Activated CD4-positive, alpha-beta T cell treated with anti-CD3 and anti-CD28 coated beads, Interleukin-2, amount 50 U/mL, for 16 hours (primary cell): ENCODE data around the gene MRPL2.

Experiments used
- DNase-seq: peaks from one replicate; pipeline ENCODE4 v3.0.0-alpha.2; 2020

Gene MRPL2

GRCh38 chr6:43059168-43060033 is at the start of gene MRPL2, which contains the start of gene KLC4:
TSS of gene MRPL2 (minus strand) at chr6:43059434. CDS start at chr6:43059381, 53 bp downstream.
TSS of gene KLC4 (plus strand) at chr6:43059631. CDS start at chr6:43061336, 1,705 bp downstream.
- DNase-seq, result peak; percentile 99

- DNase-seq, result no peak
Measured at GRCh38 chr6:43107344-43108062, 48.3 kb upstream of the MRPL2 start.

- no peak for DNase-seq
Measured at GRCh38 chr6:43105538-43106222, 46.4 kb upstream of the MRPL2 start.

GRCh38 chr6:43103253-43103876 is 44.1 kb upstream of the MRPL2 start:
- DNase-seq, result no peak

DNA sequence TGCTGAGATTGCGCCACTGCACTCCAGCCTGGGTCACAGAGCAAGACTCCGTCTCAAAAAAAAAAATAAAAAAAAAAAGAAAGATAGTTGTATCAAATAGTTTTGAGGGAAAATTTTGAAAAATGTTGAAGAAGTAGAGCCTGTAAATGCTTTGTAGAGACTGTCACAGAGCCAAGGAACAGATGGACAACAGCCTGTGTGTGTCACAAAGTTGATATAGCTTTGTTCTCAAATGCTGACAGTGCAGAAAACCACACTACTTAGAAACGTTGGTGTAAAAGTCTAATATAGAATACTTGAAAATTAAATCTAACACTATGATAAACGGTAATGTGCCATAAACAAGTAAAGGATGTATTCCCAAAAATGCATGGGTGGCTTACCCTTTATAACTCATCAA is 42.3 kb upstream of the MRPL2 start:
- DNase-seq, result no peak

GRCh38 chr6:43097502-43097901 is 38.3 kb upstream of the MRPL2 start:
- no peak for DNase-seq

- no peak for DNase-seq
Measured at GRCh38 chr6:43097098-43097489, 37.9 kb upstream of the MRPL2 start.

DNA sequence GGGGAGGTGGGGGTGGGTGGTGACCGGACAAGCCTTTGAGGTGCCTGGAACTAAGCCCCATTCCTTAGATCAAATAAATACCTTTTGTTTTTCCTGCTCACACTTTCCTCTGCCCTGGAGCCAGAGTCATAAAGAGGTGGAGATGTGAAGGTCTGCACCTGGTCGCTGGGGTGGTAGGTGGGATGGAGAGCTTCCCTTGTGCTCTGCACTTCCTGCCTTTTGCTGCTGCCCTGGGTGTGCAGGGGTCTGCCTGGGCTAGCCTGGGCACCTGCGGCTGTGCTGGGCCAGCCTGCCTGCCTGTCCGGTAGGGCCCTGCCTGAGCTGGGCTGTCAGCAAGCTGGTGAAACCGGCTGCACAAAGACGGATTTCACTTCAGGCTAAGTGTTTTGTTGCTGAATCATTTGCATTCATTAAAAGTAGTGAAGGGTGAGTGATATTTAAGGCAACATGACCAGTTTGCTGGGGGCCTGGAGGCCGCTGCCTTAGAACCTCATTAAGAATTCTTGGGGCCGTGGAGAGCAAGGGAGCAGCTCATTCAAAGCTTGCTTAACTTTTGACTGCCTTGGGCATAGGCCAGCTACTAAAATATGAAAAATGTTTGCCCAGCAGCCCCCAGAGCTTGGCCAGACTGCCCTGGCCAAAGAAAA is 37.3 kb upstream of the MRPL2 start:
- DNase-seq, result no peak

DNA sequence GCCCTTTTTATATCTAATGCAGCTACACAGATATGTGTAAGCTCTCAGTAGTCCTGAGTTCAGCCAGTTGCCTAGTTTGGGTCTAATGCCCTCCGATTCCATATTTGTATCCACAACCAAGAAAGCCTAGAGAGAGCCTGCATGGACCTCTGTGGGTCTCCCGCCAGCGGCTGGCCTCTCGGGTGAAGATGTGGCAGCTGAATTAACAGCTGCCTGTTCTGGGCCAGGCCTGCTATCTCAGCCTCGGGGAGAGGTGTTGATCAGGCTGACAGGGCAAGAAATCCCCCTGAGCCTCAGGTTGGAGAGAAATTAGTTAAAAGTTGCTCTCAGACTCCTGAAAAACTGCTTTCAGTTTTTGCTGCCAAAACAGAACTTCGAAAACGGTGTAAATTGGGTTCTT is 36.7 kb upstream of the MRPL2 start:
- DNase-seq, result no peak

DNA sequence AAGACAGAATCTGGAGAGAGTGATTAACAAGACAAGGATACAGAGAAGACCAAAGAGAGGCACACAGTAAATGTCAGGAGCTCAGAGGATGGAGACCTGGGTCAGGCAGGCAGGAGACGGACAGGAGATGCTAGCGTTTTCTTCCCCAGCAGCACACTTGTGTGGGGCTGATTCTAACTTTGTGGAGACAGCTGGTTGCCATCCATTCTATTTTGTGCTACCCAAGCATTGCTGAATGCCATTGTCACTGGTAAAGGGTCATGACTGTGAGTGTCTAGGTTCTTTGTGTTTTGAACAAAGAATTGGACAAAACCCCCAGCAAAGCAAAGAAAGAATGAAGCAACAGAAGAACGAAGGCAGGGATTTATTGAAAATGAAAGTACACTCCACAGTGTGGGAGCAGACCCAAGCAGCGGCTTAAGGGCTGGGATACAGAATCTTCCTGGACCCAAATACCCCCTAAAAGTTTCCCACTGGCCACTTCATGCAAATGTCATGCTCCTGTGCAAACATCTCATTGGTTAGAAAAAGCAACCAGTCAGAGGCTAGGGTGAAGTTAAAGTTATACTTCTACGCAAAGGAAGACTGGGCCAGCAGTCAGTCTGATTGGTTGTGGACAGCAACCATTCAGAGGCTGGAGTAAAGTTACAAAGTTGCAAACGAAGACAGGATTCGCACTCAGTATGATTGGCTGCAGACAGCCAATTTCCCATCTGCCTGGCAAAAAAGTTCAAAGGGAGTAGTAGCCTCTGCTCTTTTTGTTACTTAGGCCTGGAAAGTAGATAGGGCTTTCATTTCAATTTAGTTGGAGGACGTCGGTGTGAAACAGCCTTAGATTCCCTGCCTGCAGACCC is 34.4 kb upstream of the MRPL2 start:
- no peak for DNase-seq

- peak; percentile 27 for DNase-seq
Measured at GRCh38 chr6:43092635-43093034, 33.4 kb upstream of the MRPL2 start.

DNA sequence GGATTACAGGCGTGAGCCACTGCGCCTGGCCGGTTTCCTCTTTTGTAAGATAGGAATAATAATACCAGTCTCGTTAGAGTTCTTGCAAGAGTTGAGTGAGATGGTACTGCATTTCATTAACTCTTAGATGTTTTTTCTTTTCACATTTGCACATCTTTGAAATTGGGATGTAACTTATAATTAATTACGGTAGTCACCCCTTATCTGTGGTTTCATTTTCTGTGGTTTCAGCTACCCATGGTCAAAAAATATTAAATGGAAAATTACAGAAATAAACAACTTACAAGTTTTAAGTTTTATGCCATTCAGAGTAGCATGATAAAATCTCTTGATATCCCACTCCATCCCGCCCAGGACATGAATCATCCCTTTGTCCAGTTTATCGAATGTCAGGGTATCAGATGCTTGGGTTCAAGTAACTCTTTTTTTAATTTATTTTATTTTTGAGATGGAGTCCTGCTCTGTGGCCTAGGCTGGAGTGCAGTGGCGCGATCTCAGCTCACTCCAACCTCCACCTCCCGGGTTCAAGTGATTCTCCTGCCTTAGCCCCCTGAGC is 32.3 kb upstream of the MRPL2 start:
- no peak for DNase-seq

- DNase-seq, result no peak
Measured at GRCh38 chr6:43091020-43091419, 31.8 kb upstream of the MRPL2 start.

- no peak for DNase-seq
Measured at GRCh38 chr6:43090559-43090956, 31.3 kb upstream of the MRPL2 start.

DNA sequence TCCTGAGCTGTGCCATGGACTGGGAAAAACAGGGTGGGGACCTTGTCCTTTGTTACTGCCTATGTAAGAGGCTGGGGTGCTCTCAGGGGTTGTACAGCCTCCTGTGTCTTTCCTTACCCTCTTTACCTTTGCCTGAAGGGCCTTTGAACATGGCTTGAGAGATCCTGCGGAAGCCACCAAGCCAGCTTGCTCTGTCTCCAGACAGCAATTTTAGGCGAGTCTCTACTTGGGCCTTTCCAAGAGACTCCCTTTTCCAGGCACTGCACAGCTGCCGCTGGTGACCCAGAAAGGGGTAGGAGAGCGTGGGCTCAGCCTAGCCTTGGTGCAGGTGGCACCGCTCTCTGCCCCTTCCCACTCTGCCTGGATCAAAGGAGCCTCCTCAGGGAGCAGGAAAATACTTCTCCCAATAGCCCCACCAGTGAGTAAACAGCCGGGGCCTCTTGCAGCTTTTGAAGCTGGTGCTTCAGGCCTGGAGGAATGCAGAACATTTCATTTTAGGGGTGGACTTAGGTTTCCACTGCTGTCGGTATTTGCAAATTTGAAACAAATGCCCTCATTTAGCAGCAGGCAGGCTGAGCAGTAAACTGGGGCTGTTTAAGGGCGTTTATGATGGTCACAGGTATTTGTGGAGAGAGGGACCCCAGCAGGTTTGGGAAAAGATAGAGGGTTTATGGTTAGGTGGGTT is 30.8 kb upstream of the MRPL2 start:
- no peak for DNase-seq

DNA sequence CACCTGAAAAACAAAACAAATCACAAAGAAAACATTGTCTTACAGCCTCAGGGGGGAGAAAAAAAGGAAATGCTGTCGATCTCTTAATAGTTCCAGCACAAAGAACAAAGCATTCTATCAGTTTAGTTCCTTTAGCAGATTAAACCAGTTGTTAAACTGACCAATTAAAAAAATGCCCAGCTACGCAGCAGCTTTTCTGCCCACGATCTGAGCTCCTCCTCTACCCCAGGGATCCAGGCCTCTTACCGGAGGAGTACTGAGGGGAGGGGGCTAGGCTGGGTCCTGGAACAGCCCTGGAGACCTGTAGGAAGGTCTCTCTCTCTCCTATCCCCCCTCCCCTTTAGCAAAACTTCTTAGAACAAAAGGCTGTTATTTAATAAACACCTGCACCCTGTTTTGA is 30.2 kb upstream of the MRPL2 start:
- no peak for DNase-seq

DNA sequence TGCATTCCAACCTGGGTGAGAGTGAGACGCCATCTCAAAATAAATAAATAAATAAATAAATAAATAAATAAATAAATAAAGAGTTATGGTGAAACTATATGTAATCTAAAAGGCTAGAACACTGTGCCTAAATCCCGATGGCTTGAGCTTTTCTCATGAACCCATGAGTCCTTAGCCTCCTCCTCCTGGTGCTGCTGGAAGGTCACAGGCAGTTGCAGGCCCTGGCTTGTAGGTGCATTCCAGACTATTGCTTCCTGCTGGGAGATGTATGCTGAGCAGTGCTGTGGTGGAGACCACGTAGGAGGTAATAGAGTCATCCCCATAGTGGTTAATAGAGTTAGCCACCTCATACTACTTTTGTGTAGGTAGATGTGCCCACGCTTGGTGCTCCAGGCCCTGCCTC is 29.4 kb upstream of the MRPL2 start:
- no peak for DNase-seq

- peak; percentile 41 for DNase-seq
Measured at GRCh38 chr6:43086022-43086658, 26.9 kb upstream of the MRPL2 start.

GRCh38 chr6:43082806-43083655 is 23.8 kb upstream of the MRPL2 start:
- DNase-seq, result no peak
